GM19468 (cell line): Measurements from ENCODE around the gene GRIK3.

Experiments
- ATAC-seq: cut with Tn5 transposase; IDR thresholded peaks from one replicate; pipeline ENCODE4 v1.9.1; 2021; ENCODE audit warnings: mild to moderate bottlenecking, moderate library complexity, moderate number of reproducible peaks; ENCODE audit not compliant: unreplicated experiment; ENCODE audit errors: extremely low read depth

The GRIK3 gene

GRCh38 chr1:36843906-36844610 is 190.3 kb downstream of the GRIK3 start:
- ATAC-seq: no peak

- ATAC-seq: no peak
Measured at GRCh38 chr1:36843027-36843426, 191.3 kb downstream of the GRIK3 start.

- no peak for ATAC-seq
Measured at GRCh38 chr1:36842448-36842847, 191.9 kb downstream of the GRIK3 start.

GRCh38 chr1:36839485-36839884 is 194.8 kb downstream of the GRIK3 start:
- no peak for ATAC-seq

- no peak for ATAC-seq
Measured at GRCh38 chr1:36838888-36839287, 195.4 kb downstream of the GRIK3 start.

- no peak for ATAC-seq
Measured at GRCh38 chr1:36836916-36837315, 197.4 kb downstream of the GRIK3 start.

GRCh38 chr1:36836196-36836883 is 198.0 kb downstream of the GRIK3 start:
- no peak for ATAC-seq

GRCh38 chr1:36835696-36836095 is 198.6 kb downstream of the GRIK3 start:
- no peak for ATAC-seq

GRCh38 chr1:36835017-36835695 is 199.2 kb downstream of the GRIK3 start:
- no peak for ATAC-seq

GRCh38 chr1:36834586-36834985 is 199.7 kb downstream of the GRIK3 start:
- ATAC-seq: no peak

GRCh38 chr1:36831186-36831810 is 203.0 kb downstream of the GRIK3 start:
- no peak for ATAC-seq

- ATAC-seq: no peak
Measured at GRCh38 chr1:36829961-36830360, 204.4 kb downstream of the GRIK3 start.

GRCh38 chr1:36829066-36829465 is 205.2 kb downstream of the GRIK3 start:
- ATAC-seq: no peak

- ATAC-seq: no peak
Measured at GRCh38 chr1:36825226-36825625, 209.1 kb downstream of the GRIK3 start.

- no peak for ATAC-seq
Measured at GRCh38 chr1:36824390-36824861, 209.9 kb downstream of the GRIK3 start.

- ATAC-seq: no peak
Measured at GRCh38 chr1:36822648-36823047, 211.7 kb downstream of the GRIK3 start.

GRCh38 chr1:36821386-36821785 is 212.9 kb downstream of the GRIK3 start:
- ATAC-seq: no peak

- no peak for ATAC-seq
Measured at GRCh38 chr1:36818771-36819170, 215.5 kb downstream of the GRIK3 start.

- no peak for ATAC-seq
Measured at GRCh38 chr1:36816348-36816747, 218.0 kb downstream of the GRIK3 start.

- no peak for ATAC-seq
Measured at GRCh38 chr1:36814774-36815173, 219.5 kb downstream of the GRIK3 start.

GRCh38 chr1:36814083-36814482 is 220.2 kb downstream of the GRIK3 start:
- no peak for ATAC-seq
